Chondrocyte (in vitro differentiated cells): ENCODE results near the gene ARHGEF19. TPM values are rescaled to one million over a fixed set of nuclear protein-coding genes. Genes with fewer than 3 reads are reported as not detected.

Experiments used
- DNase-seq: peaks from one replicate; pipeline ENCODE4 v3.0.0; 2021; ENCODE audit warnings: mixed read lengths, low spot score
- H3K27ac Mint-ChIP-seq: one replicate; pipeline ENCODE4 v1.8.0; 2021; ENCODE audit warnings: mild to moderate bottlenecking, moderate library complexity, mixed read lengths; ENCODE audit not compliant: unreplicated experiment
- H3K27me3 Mint-ChIP-seq: 2 replicates; pipeline ENCODE4 v1.8.0; 2021; ENCODE audit warnings: low read depth, mixed read lengths
- H3K36me3 Mint-ChIP-seq: 2 replicates; pipeline ENCODE4 v1.8.0; 2021; ENCODE audit warnings: low read depth, mixed read lengths
- H3K4me1 Mint-ChIP-seq: 2 replicates; pipeline ENCODE4 v1.8.0; 2021; ENCODE audit warnings: low read depth, mild to moderate bottlenecking, mixed read lengths
- H3K4me3 Mint-ChIP-seq: one replicate; pipeline ENCODE4 v1.8.0; 2021; ENCODE audit warnings: mild to moderate bottlenecking, moderate library complexity, mixed read lengths; ENCODE audit not compliant: unreplicated experiment
- H3K9me3 Mint-ChIP-seq: 2 replicates; pipeline ENCODE4 v1.8.0; 2021; ENCODE audit warnings: low read depth, mixed read lengths
- CTCF ChIP-seq: fragments of 200-600 bp; sonication (generic); IDR thresholded peaks from 2 replicates; pipeline ENCODE4 v1.5.0; 2021; ENCODE audit warnings: antibody characterized with exemption, mild to moderate bottlenecking, moderate library complexity
- total RNA-seq: library from RNA; stranded (reverse); gene quantifications from 3 replicates; pipeline ENCODE4 v1.2.1, GENCODE V29; 2021

The ARHGEF19 gene
- total RNA-seq, 1 donor from 2014 or later = 16.1 TPM

- TF ChIP-seq CTCF = no peak
- Mint-ChIP-seq H3K36me3 (peaks cover 1% of the 10 kb centered on the region), H3K4me3 (no peak overlapping the region), H3K4me1 (peaks cover 18% of the 10 kb centered on the region), H3K27me3 (peaks cover 18% of the 10 kb centered on the region), H3K9me3 (no peaks in the 10 kb centered on the region), H3K27ac (no peak overlapping the region)
- DNase-seq = peak; percentile 90
Observed at GRCh38 chr1:16231331-16232315, 19.2 kb upstream of the ARHGEF19 start.

- Mint-ChIP-seq H3K36me3 (peaks cover 1% of the 10 kb centered on the region), H3K27me3 (peaks cover 18% of the 10 kb centered on the region), H3K27ac (no peak overlapping the region), H3K4me1 (peaks cover 11% of the 10 kb centered on the region), H3K4me3 (no peak overlapping the region), H3K9me3 (no peaks in the 10 kb centered on the region)
- peak; percentile 60 for DNase-seq
- TF ChIP-seq CTCF = no peak
Observed at GRCh38 chr1:16230744-16231143, 18.3 kb upstream of the ARHGEF19 start.

- Mint-ChIP-seq H3K27me3 (peaks cover 18% of the 10 kb centered on the region), H3K9me3 (no peaks in the 10 kb centered on the region), H3K36me3 (peaks cover 1% of the 10 kb centered on the region), H3K27ac (no peak overlapping the region), H3K4me1 (peaks cover 11% of the 10 kb centered on the region), H3K4me3 (no peak overlapping the region)
- DNase-seq = peak; percentile 87
- TF ChIP-seq CTCF = no peak
Observed at GRCh38 chr1:16229976-16230740, 17.7 kb upstream of the ARHGEF19 start.

- no peaks in the 10 kb centered on the region for H3K9me3 Mint-ChIP-seq
- peaks cover 19% of the 10 kb centered on the region for H3K27me3 Mint-ChIP-seq
- no peak for TF ChIP-seq CTCF
- H3K4me3 Mint-ChIP-seq = peak overlapping the region; percentile 61
- no peak overlapping the region for H3K27ac Mint-ChIP-seq
- H3K36me3 Mint-ChIP-seq = no peaks in the 10 kb centered on the region
- peaks cover 11% of the 10 kb centered on the region for H3K4me1 Mint-ChIP-seq
- DNase-seq = no peak
Observed at GRCh38 chr1:16226490-16227179, 14.2 kb upstream of the ARHGEF19 start.

GRCh38 chr1:16226129-16226489 is 13.7 kb upstream of the ARHGEF19 start:
- peaks cover 22% of the 10 kb centered on the region for H3K27me3 Mint-ChIP-seq

More at GRCh38 chr1:16226129-16226489, 13.7 kb upstream of the ARHGEF19 start:
- Mint-ChIP-seq H3K9me3 (no peaks in the 10 kb centered on the region), H3K27ac (no peak overlapping the region), H3K36me3 (no peaks in the 10 kb centered on the region), H3K4me3 (no peak overlapping the region), H3K4me1 (peaks cover 11% of the 10 kb centered on the region)
- no peak for TF ChIP-seq CTCF
- no peak for DNase-seq
